HL-60 (cell line): ENCODE measurements around the gene AGBL4.

Experiments used
- CTCF ChIP-seq: IDR thresholded peaks from one replicate; pipeline ENCODE4 v1.5.1; 2011; ENCODE audit warnings: low read length, control low read depth, inconsistent platforms; ENCODE audit not compliant: insufficient read depth
- SPI1 ChIP-seq: IDR thresholded peaks from 2 replicates; pipeline ENCODE4 v1.6.1; 2012; ENCODE audit warnings: low read depth, mild to moderate bottlenecking, borderline replicate concordance

- no peak for TF ChIP-seq CTCF
- no peak for TF ChIP-seq SPI1
These were observed 1319.0 kb downstream of the AGBL4 start for GRCh38 chr1:48704736-48705135.
